ENCODE results near the gene KSR1. TPM values are rescaled to one million over a fixed set of nuclear protein-coding genes. Genes with fewer than 3 reads are reported as not detected.

KSR1 gene
- total RNA-seq, 1 donor from 2014 or later, result 114 TPM

DNA sequence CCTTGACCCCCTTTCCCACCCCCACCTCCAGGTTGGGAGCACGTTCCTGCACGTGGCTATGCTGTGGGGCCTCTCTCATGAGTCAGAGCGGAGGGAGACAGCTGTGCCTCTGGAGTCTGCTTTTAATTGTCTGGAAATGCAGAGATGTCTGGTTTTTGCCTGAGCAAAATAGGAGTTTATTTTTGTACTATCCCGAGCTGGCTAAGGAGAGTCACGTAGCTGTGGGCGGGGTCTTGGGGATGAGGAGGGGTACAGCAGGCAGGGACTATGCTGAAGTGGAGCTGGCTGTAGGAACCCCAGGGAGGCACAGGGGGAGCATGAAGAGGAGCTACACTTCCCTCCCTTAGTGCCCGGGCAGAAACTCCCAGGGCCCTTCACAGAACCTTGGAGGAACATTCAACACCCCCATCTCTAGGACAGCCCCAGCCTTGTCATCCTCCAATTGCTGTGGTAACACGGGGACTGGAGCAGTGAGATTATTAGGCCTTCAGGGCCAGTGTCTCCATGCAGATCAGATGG lies 130.0 kb downstream of the KSR1 start:
- intact Hi-C loops (cut with micrococcal nuclease), result no loop called here
- ATAC-seq (ENCODE audit: low read depth), result no peak
- TF ChIP-seq, protein P1, sequence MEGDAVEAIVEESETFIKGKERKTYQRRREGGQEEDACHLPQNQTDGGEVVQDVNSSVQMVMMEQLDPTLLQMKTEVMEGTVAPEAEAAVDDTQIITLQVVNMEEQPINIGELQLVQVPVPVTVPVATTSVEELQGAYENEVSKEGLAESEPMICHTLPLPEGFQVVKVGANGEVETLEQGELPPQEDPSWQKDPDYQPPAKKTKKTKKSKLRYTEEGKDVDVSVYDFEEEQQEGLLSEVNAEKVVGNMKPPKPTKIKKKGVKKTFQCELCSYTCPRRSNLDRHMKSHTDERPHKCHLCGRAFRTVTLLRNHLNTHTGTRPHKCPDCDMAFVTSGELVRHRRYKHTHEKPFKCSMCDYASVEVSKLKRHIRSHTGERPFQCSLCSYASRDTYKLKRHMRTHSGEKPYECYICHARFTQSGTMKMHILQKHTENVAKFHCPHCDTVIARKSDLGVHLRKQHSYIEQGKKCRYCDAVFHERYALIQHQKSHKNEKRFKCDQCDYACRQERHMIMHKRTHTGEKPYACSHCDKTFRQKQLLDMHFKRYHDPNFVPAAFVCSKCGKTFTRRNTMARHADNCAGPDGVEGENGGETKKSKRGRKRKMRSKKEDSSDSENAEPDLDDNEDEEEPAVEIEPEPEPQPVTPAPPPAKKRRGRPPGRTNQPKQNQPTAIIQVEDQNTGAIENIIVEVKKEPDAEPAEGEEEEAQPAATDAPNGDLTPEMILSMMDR (IDR thresholded peaks at IDR 0.05), result no peak
- POLR2A ChIA-PET, result no interaction called here
- Mint-ChIP-seq H3K9me3 (no peaks in the 10 kb centered on the region), H3K27ac (no peak overlapping the region), H3K4me1 (peaks cover 18% of the 10 kb centered on the region), H3K36me3 (ENCODE audit: low read depth) (peaks cover 53% of the 10 kb centered on the region), H3K27me3 (no peaks in the 10 kb centered on the region), H3K4me3 (no peak overlapping the region)
- CTCF ChIA-PET, result interaction anchor here (1.3 to 2.1 kb wide), 2 partner anchors 13 to 131 kb away, joined by 6 to 10 read pairs; no protein-coding TSS in a partner anchor
- DNase-seq, result no peak

DNA sequence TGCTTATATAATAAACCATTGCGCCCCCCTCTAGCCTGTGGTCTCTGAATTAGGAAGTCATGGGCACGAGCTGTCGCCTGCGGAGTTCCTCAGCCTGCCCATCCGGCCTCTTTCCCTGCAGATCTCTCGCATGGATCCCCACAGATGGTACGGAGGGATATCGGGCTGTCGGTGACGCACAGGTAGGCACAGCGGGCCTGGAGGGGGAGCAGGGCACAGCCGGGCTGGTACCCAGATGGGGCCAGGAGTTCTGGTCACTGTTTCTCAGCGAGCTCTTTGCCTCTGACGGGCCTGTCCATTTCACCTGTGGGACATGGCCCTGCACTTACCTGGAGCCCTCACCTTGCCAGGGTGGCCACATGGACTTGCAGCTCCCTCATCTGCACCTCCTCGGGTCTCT lies 132.1 kb downstream of the KSR1 start:
- Mint-ChIP-seq H3K4me1 (peaks cover 15% of the 10 kb centered on the region), H3K36me3 (ENCODE audit: low read depth) (peaks cover 58% of the 10 kb centered on the region), H3K9me3 (no peaks in the 10 kb centered on the region), H3K4me3 (no peak overlapping the region), H3K27me3 (no peaks in the 10 kb centered on the region), H3K27ac (no peak overlapping the region)
- TF ChIP-seq, protein P1 (IDR thresholded peaks at IDR 0.05), result no peak
- POLR2A ChIA-PET, result interaction anchor here (0.6 kb wide), 1 partner anchor 205 kb away, joined by 8 read pairs; no protein-coding TSS in a partner anchor
- no peak for ATAC-seq (ENCODE audit: low read depth)
- intact Hi-C loops (cut with micrococcal nuclease), result no loop called here
- no peak for DNase-seq
- CTCF ChIA-PET, result interaction anchor here (0.7 to 2.2 kb wide), 2 partner anchors 11 to 14 kb away, joined by 3 to 9 read pairs; no protein-coding TSS in a partner anchor

DNA sequence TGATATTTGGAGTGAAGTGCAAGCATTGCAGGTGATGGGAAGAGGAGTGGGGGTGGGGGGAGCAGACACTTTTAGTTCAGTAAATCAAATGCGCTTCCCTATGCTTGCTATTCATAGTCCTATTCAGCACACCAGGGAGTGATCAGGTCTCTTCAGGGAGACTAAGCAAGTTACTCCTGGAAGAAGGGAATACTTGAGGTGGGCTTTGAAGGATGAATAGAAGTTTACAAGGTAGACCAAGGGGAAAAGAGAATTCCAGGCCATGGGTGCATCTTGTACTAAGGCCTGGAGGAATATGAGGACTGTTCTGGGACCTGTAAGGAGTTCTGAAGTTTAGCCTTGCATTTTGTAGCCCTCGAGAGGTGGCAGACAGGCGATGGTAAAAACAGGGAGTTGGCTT lies 134.6 kb downstream of the KSR1 start:
- no peaks in the 10 kb centered on the region for H3K9me3 Mint-ChIP-seq
- peaks cover 58% of the 10 kb centered on the region for H3K36me3 Mint-ChIP-seq (ENCODE audit: low read depth)
- POLR2A ChIA-PET, result no interaction called here
- no peaks in the 10 kb centered on the region for H3K27me3 Mint-ChIP-seq
- peaks cover under 1% of the 10 kb centered on the region for H3K4me1 Mint-ChIP-seq
- CTCF ChIA-PET, result no interaction called here
- intact Hi-C loops (cut with micrococcal nuclease), result no loop called here
- ATAC-seq (ENCODE audit: low read depth) (no peak), DNase-seq (no peak)
- TF ChIP-seq, protein P1 (IDR thresholded peaks at IDR 0.05), result no peak
- no peak overlapping the region for H3K4me3 Mint-ChIP-seq
- no peak overlapping the region for H3K27ac Mint-ChIP-seq

DNA sequence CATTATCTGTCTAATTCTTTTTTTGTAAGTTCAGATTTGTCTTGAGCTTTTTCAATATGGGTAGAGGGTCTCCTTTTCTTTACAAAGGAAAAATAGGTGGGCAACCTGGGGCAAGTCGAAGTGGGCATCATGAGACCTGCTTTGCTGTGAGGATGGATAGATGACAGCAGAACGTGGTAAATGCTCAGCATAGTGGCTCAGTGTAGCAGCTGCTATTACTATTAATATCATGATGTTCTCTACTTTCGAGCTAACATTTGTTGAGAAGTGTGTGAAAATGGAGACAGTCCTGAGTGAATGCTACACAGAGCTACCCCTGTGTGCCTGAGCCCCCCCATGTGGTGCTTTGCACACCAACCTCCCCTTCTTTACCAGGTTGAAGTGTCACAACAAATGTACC lies 135.7 kb downstream of the KSR1 start:
- Mint-ChIP-seq H3K36me3 (ENCODE audit: low read depth) (peaks cover 59% of the 10 kb centered on the region), H3K9me3 (no peaks in the 10 kb centered on the region), H3K27ac (no peak overlapping the region)

DNA sequence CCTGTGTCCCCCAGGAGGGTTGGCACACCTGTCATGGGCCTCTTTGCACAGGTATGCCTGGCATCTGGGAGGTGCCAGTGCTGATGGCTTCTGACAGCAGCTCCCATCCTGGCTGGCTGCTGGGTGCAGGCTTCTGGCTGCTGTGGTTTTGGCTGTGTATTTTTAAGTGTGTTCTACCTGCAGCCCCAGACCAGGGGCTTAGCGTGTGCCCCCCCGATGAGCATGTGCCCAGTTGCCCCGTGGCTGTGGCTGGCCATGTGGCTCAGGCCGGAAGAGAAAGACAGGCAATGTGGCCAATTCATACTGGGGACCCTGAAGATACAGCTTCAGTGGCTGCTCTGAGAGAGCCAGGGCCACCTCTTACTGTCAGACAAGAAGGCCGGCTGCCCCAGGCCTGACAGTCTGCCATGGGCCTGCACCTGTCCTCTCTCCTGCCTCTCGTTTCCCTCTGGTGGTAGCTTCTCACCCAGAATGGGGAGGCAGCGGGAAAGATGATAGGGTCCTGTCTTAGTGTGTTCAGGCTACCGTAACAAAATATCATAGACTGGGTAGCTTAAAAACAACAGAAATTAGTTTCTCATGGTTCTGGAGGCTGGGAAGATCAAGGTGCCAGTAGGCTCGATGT lies 137.1 kb downstream of the KSR1 start:
- ChIA-PET CTCF (no interaction called here), POLR2A (interaction anchor here (0.8 kb wide), 1 partner anchor 138 kb away, joined by 4 read pairs; no protein-coding TSS in a partner anchor)
- Mint-ChIP-seq H3K9me3 (no peaks in the 10 kb centered on the region), H3K36me3 (ENCODE audit: low read depth) (peaks cover 58% of the 10 kb centered on the region), H3K27me3 (no peaks in the 10 kb centered on the region), H3K4me3 (no peak overlapping the region), H3K27ac (no peak overlapping the region), H3K4me1 (no peaks in the 10 kb centered on the region)
- DNase-seq (no peak), ATAC-seq (ENCODE audit: low read depth) (no peak)
- intact Hi-C loops (cut with micrococcal nuclease), result no loop called here
- TF ChIP-seq, protein P1 (IDR thresholded peaks at IDR 0.05), result no peak

More for the DNA sequence above, 135.7 kb downstream of the KSR1 start:
- DNase-seq (no peak), ATAC-seq (ENCODE audit: low read depth) (no peak)
- TF ChIP-seq, protein P1 (IDR thresholded peaks at IDR 0.05), result no peak
- no peak overlapping the region for H3K4me3 Mint-ChIP-seq
- ChIA-PET CTCF (interaction anchor here (0.8 kb wide), 1 partner anchor 11 kb away, joined by 3 read pairs; no protein-coding TSS in a partner anchor), POLR2A (no interaction called here)
- intact Hi-C loops (cut with micrococcal nuclease), result no loop called here
- H3K4me1 Mint-ChIP-seq, result no peaks in the 10 kb centered on the region
- H3K27me3 Mint-ChIP-seq, result no peaks in the 10 kb centered on the region
